ENCODE results near the gene EXOC3L1. TPM values are rescaled to one million over a fixed set of nuclear protein-coding genes. Genes with fewer than 3 reads are reported as not detected.

EXOC3L1 gene
- total RNA-seq, 1 donor from 2014 or later, result 0.45 TPM

- Histone ChIP-seq H2AFZ (ENCODE audit: low read depth, low read length) (no peak overlapping the region), H3K27me3 (ENCODE audit: insufficient read depth, low read length) (peaks cover 48% of the 10 kb centered on the region), H3K4me1 (ENCODE audit: insufficient read depth, low read length) (peaks cover 23% of the 10 kb centered on the region), H3K9me3 (ENCODE audit: insufficient read depth, low read depth, low read length) (no peaks in the 10 kb centered on the region), H3K36me3 (ENCODE audit: insufficient read depth, low read length) (no peaks in the 10 kb centered on the region), H3K4me3 (ENCODE audit: insufficient read depth, low read depth, low read length) (no peak overlapping the region), H3K27ac (ENCODE audit: low read depth, low read length) (no peak overlapping the region), H4K20me1 (ENCODE audit: insufficient read depth, low read length) (peaks cover 56% of the 10 kb centered on the region), H3K9ac (ENCODE audit: low read length) (no peak overlapping the region), H3K79me2 (ENCODE audit: insufficient read depth, low read length) (no peaks in the 10 kb centered on the region), H3K4me2 (ENCODE audit: low read length) (no peak overlapping the region)
- TF ChIP-seq EZH2 (IDR thresholded peaks at IDR 0.05; ENCODE audit: insufficient read depth, low read length) (no peak), CTCF (IDR thresholded peaks at IDR 0.05; ENCODE audit: insufficient read depth, low read depth, low read length) (no peak)
- Mint-ChIP-seq H3K4me3 (ENCODE audit: unreplicated experiment) (no peak overlapping the region), H3K4me1 (ENCODE audit: low read depth, unreplicated experiment) (no peaks in the 10 kb centered on the region), H3K9me3 (ENCODE audit: unreplicated experiment) (peaks cover 19% of the 10 kb centered on the region), H3K36me3 (ENCODE audit: low read depth, unreplicated experiment) (peaks cover 4% of the 10 kb centered on the region), H3K27ac (ENCODE audit: unreplicated experiment) (no peak overlapping the region), H3K27me3 (ENCODE audit: low read depth, unreplicated experiment) (peaks cover 64% of the 10 kb centered on the region)
- FAIRE-seq (no peak), DNase-seq (ENCODE audit: low read depth) (no peak)
Observed at GRCh38 chr16:67157892-67158635, 31.9 kb downstream of the EXOC3L1 start.

- no peak overlapping the region for H3K4me2 ChIP-seq (ENCODE audit: low read length)
- peaks cover 67% of the 10 kb centered on the region for H3K27me3 Mint-ChIP-seq (ENCODE audit: low read depth, unreplicated experiment)
- H3K79me2 ChIP-seq (ENCODE audit: insufficient read depth, low read length), result no peaks in the 10 kb centered on the region
- DNase-seq (ENCODE audit: low read depth), result no peak
- no peaks in the 10 kb centered on the region for H3K36me3 ChIP-seq (ENCODE audit: insufficient read depth, low read length)
- no peak overlapping the region for H3K4me3 Mint-ChIP-seq (ENCODE audit: unreplicated experiment)
- peaks cover 7% of the 10 kb centered on the region for H3K36me3 Mint-ChIP-seq (ENCODE audit: low read depth, unreplicated experiment)
- no peak overlapping the region for H3K4me3 ChIP-seq (ENCODE audit: insufficient read depth, low read depth, low read length)
- H3K9me3 ChIP-seq (ENCODE audit: insufficient read depth, low read depth, low read length), result no peaks in the 10 kb centered on the region
- no peak overlapping the region for H3K27ac ChIP-seq (ENCODE audit: low read depth, low read length)
- TF ChIP-seq EZH2 (IDR thresholded peaks at IDR 0.05; ENCODE audit: insufficient read depth, low read length), result no peak
- no peak for TF ChIP-seq CTCF (IDR thresholded peaks at IDR 0.05; ENCODE audit: insufficient read depth, low read depth, low read length)
- no peak overlapping the region for H3K9ac ChIP-seq (ENCODE audit: low read length)
- peaks cover 51% of the 10 kb centered on the region for H4K20me1 ChIP-seq (ENCODE audit: insufficient read depth, low read length)
- H3K4me1 ChIP-seq (ENCODE audit: insufficient read depth, low read length), result peaks cover 16% of the 10 kb centered on the region
- H3K4me1 Mint-ChIP-seq (ENCODE audit: low read depth, unreplicated experiment), result no peaks in the 10 kb centered on the region
- peaks cover 42% of the 10 kb centered on the region for H3K27me3 ChIP-seq (ENCODE audit: insufficient read depth, low read length)
- no peak for FAIRE-seq
- H3K27ac Mint-ChIP-seq (ENCODE audit: unreplicated experiment), result no peak overlapping the region
- H2AFZ ChIP-seq (ENCODE audit: low read depth, low read length), result no peak overlapping the region
- H3K9me3 Mint-ChIP-seq (ENCODE audit: unreplicated experiment), result peaks cover 18% of the 10 kb centered on the region
Observed at GRCh38 chr16:67157106-67157748, 32.7 kb downstream of the EXOC3L1 start.

Measured in astrocyte (in vitro differentiated cells and primary cell).